GM18502 (cell line): Measurements from ENCODE around the gene LMAN1L.
A peak's percentile ranks its signal among the peaks of the same experiment; 100 is the strongest.

Experiments
- ATAC-seq: cut with Tn5 transposase; IDR thresholded peaks from one replicate; pipeline ENCODE4 v1.9.1; 2021; ENCODE audit warnings: mild to moderate bottlenecking; ENCODE audit not compliant: unreplicated experiment, poor library complexity

LMAN1L gene

GRCh38 chr15:74792227-74793016 is 20.2 kb upstream of the LMAN1L start:
- no peak for ATAC-seq

GRCh38 chr15:74793135-74794028 is 19.3 kb upstream of the LMAN1L start:
- no peak for ATAC-seq

DNA sequence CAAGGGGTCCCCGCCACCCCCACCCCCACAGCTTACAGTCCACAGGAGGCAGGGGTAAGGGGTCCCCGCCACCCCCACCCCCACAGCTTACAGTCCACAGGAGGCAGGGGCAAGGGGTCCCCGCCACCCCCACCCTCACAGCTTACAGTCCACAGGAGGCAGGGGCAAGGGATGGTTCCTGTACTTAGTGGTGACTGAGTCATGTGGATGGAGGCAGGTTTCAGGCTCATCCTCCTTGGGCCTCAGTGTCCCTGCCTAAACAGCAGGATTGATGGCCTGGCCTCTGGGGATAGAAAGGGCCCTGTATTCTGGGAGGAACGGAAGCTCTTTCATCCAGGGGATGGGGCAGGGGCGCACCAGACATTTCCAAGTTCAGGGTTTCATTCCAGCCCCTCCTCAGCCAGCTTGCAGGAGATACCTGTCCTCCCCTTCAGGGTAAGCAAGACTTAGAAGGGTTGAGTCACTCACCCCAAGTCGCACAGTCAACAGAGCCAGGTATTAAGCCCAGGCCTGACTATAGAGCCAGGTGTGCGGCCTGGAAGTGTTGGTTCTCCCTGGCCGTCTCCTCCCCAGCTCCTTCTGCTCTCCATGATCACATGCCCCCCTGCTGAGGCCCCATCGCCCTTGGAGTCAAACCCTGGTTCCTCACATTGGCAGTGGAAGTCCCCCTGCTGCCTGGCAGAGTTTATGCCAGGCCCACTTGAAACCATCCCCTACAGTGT is 18.2 kb upstream of the LMAN1L start:
- no peak for ATAC-seq

- no peak for ATAC-seq
Measured at GRCh38 chr15:74794970-74795349, 17.7 kb upstream of the LMAN1L start.

GRCh38 chr15:74795966-74796625 is 16.5 kb upstream of the LMAN1L start:
- no peak for ATAC-seq

GRCh38 chr15:74798388-74799254 is 14.0 kb upstream of the LMAN1L start:
- ATAC-seq: no peak

DNA sequence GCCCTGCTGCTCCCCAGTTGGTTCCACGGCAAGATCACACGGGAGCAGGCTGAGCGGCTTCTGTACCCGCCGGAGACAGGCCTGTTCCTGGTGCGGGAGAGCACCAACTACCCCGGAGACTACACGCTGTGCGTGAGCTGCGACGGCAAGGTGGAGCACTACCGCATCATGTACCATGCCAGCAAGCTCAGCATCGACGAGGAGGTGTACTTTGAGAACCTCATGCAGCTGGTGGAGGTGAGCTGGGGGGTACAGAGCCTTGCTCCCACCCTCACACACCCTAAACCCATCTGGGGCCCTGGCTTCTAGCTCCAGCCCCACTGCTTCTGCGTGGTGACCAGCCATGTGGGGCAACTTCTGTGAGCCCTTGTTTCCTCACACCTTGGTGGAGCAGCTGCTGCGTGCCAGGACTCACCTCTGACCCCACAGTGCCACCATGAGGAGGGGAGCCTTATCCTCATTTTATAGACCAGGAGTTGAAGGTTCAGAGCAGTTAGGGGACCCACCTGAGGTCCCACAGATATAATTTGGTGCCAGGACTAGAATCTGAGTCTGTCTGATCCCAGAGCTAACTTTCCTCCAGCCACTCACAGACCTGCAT is 13.3 kb upstream of the LMAN1L start:
- ATAC-seq: no peak

- ATAC-seq: peak; percentile 81
Measured at GRCh38 chr15:74799856-74800558, 12.6 kb upstream of the LMAN1L start.

DNA sequence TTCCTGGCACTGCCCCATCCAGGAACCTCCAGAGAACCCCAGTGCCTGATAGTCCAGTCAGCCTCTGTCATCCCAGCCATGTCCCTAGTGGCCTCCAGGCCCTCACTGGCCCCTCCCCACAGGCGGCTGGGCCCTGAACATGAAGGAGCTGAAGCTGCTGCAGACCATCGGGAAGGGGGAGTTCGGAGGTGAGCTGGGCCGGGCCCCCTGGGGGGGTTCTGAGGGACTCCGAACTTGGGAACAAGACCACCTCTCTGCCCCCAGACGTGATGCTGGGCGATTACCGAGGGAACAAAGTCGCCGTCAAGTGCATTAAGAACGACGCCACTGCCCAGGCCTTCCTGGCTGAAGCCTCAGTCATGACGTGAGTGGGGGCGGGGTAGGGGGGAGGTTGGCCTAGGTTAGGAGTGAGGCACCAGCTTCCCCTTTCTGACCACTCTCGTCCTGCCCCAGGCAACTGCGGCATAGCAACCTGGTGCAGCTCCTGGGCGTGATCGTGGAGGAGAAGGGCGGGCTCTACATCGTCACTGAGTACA is 12.0 kb upstream of the LMAN1L start:
- ATAC-seq: no peak

DNA sequence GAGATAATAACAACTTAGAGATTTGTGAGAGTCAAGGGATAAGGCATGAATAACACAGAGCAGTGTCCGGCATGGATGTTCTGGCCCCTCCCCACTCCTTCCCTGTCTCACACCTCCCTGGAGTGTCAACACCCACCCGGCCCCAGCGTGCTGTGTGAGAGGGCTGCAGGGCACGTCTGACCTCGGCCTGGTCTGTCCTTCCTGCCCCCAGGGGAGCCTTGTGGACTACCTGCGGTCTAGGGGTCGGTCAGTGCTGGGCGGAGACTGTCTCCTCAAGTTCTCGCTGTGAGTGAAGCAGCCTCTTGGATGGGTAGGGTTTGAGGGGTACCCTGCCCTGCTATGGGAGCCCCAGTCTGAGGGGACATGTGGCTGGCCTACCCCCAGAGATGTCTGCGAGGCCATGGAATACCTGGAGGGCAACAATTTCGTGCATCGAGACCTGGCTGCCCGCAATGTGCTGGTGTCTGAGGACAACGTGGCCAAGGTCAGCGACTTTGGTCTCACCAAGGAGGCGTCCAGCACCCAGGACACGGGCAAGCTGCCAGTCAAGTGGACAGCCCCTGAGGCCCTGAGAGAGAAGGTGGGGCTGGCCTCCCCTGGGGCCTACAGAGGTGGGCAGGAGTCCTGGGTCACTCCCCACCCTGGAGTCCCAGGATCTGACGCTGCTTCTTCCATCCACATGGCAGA is 11.2 kb upstream of the LMAN1L start:
- ATAC-seq: no peak

DNA sequence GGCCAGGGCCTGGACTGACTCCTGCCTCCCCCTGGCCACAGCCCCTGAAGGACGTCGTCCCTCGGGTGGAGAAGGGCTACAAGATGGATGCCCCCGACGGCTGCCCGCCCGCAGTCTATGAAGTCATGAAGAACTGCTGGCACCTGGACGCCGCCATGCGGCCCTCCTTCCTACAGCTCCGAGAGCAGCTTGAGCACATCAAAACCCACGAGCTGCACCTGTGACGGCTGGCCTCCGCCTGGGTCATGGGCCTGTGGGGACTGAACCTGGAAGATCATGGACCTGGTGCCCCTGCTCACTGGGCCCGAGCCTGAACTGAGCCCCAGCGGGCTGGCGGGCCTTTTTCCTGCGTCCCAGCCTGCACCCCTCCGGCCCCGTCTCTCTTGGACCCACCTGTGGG is 10.3 kb upstream of the LMAN1L start:
- no peak for ATAC-seq

- no peak for ATAC-seq
Measured at GRCh38 chr15:74802862-74803447, 9.7 kb upstream of the LMAN1L start.

GRCh38 chr15:74804935-74805334 is 7.7 kb upstream of the LMAN1L start:
- no peak for ATAC-seq

DNA sequence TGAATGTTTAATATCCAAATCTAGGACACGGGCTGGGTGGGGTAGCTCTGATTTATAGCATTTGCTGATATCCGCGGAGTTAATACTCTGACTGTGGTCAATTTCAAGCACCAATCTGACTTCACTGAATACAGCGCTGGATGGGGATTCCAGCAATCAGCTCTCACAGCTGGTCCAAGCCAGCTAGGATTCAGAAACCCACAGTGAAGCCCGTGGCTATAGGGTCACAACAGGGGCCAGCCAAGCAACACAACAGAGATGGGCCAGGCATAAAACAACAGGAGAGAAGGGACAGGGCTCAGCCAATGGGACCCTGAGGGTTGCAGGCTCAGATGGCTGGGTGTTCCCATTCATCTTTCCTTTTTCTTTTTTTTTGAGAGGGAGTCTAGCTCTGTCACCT is 5.4 kb upstream of the LMAN1L start:
- ATAC-seq: no peak

DNA sequence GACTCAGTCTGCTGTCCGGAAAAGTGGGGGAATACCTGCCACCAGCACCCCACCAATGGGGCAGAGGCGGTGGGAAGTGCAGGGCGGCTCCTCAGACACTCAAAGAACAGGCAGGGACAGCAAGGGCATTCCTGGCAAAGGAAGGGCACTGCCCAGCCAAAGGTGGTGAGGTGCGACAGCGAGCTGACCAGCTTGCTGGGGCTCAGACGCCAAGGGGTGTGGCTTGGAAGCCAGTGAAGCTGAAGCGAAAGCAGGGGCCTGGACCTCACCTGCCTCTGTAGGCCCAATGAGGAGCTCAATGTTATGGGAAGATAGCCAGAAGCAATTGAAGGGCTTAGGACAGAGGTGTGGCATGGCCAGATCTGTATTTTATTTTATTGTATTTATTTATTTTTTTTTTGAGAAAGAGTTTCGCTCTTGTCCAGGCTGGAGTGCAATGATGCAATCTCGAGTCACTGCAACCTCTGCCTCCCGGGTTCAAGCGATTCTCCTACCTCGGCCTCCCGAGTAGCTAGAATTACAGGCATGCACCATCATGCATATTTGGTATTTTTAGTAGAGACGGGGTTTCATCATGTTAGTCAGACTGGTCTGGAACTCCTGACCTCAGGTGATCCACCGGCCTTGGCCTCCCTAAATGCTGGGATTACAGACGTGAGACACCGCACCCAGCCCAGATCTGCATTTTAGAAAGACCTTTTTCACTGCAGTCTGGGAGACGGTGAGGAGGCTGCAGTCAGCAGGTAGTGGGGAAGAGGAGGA is 4.4 kb upstream of the LMAN1L start:
- no peak for ATAC-seq

GRCh38 chr15:74808840-74809229 is 3.8 kb upstream of the LMAN1L start:
- ATAC-seq: no peak

DNA sequence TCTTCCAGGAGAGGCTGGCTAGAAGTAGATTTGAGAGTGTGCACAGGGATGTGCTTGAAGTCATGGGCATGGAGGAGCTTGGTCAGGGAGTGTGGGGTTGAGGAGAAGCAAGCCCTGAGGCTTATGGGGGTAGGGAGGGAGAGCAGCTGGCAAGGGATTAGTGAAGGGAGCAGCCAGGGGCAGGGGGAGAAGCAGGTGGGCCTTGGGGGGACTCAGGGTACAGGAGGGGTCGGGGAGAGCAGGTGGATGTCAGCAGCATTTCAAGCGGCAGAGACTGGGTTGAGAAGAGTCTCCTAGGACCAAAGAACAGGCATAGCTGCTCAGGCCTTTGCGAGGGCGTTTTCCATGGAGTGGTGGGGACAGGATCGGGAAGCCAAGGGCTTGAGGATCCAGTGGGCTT is 3.4 kb upstream of the LMAN1L start:
- no peak for ATAC-seq
